COLO668 (cell line): Measurements from ENCODE around the gene RBP3.

ENCODE experiments used
- DNase-seq: peaks from one replicate; lab custom pipeline; 2025; ENCODE audit not compliant: unreplicated experiment; lab: John Stamatoyannopoulos, UW

Gene RBP3

GRCh38 chr10:47357131-47357582 is 9.0 kb downstream of the RBP3 start:
- no peak for DNase-seq

GRCh38 chr10:47357911-47358310 is 9.7 kb downstream of the RBP3 start:
- DNase-seq, result no peak

GRCh38 chr10:47358457-47358856 is 10.3 kb downstream of the RBP3 start:
- DNase-seq, result no peak

DNA sequence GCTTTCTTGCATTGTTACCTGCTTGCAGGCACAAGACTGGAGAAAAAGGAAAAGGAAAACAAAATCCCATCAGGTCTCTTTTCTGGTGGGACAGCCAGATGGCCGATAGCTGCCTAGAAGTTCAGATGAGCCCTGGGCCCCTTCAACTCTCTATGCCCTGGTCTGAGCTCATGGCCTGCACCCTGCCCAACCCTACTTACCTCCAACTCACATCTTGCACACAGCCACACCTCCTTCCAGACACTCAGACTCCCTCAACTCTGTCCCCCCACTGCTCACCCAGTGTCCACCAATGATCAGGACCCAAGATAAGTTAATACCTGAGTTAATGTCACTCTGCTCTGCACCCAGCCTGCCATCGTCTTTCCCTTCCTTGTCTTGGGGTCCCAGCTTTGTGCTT is 10.9 kb downstream of the RBP3 start:
- DNase-seq, result no peak

- no peak for DNase-seq
These were observed 11.7 kb downstream of the RBP3 start for GRCh38 chr10:47359626-47360418.

DNA sequence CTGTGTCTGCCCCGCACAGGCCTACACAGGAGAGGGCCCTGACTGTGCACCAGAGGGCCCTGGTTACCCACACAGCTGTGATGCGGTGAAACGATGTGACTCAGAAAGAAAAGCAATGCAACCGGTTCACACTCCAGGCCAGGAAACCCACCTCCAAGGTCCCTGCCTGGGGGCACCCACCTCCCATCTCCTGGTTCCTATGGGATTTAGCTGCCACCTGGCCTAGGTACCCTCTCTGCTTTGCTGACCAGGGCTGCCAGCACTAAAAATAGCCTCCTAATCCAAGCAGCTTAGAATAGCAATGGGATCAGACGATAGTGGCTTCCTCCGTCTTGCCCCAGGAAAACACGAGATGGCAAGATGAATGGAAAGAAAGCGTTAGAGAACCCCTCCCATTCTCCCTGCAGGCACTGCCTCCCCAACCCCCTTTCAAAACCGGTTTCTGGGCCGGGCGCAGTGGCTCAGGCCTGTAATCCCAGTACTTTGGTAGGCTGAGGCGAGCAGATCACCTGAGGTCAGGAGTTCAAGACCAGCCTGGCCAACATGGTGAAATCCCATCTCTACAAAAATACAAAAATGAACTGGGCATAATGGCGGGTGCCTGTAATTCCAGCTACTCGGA is 12.4 kb downstream of the RBP3 start:
- DNase-seq, result no peak

- peak; percentile 40 for DNase-seq
These were observed 13.1 kb downstream of the RBP3 start for GRCh38 chr10:47361293-47361692.

GRCh38 chr10:47362199-47362598 is 14.0 kb downstream of the RBP3 start:
- no peak for DNase-seq

GRCh38 chr10:47363781-47364180 is 15.6 kb downstream of the RBP3 start:
- DNase-seq, result no peak

DNA sequence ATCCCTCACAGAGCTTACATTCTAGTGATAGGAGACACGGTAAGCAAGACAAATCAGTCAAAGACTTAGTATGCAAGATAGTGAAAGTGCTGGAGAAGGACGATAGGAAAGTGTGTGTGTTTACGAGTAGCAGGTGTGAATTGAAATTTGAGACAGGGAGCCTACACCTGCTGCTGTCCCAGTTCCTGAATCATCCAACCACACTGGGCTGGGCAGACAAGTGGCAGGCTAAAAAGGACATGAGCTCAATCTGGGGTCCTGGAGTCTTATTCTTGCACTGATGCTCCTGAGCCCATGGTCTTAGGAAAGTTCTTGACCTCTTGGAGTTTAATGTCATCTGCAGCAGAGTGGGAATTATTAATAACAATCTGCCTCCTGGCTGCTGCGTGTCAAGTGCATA is 16.2 kb downstream of the RBP3 start:
- peak; percentile 54 for DNase-seq

DNA sequence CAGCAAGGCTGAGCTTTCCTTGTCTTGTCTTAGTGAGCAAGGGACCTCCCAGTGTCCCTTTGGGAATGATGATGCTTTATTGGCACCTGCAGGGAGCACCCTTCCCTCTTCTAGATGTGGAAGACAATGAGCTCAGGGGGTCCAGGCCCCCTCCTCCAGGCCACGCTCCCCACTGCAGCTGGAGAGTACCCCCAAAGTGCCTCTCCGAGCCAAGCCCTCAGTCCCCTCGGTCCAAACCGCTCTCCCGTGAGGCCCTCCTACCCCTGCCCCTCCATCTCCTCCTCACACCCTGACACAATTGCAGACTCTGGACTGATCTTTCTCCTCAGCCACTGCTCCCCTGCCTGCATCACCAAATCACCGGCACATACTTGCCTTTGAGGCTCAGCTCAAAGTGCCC is 16.7 kb downstream of the RBP3 start:
- no peak for DNase-seq

GRCh38 chr10:47365431-47366180 is 17.4 kb downstream of the RBP3 start:
- no peak for DNase-seq

DNA sequence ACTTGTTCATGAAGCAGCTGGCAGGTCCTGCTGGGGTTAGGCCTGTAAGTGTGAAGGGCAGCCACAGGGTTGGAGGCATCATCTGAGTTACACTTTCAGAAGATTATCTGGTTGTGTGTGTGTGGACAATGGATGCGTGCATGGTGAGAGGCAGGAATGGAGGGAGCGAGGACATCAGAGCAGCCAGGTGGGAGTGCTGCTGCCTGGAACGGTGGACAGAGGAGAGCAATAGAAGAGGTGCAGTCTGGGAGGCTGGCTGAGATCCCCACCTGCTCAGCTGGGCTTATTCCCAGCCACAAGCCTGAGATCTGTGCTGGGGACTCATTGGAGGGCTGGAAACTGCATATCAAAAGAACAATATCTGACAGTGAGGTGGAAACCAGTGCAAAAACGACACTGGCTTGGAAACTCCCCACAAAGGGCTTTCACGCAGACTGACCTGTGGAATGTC is 18.0 kb downstream of the RBP3 start:
- no peak for DNase-seq

DNA sequence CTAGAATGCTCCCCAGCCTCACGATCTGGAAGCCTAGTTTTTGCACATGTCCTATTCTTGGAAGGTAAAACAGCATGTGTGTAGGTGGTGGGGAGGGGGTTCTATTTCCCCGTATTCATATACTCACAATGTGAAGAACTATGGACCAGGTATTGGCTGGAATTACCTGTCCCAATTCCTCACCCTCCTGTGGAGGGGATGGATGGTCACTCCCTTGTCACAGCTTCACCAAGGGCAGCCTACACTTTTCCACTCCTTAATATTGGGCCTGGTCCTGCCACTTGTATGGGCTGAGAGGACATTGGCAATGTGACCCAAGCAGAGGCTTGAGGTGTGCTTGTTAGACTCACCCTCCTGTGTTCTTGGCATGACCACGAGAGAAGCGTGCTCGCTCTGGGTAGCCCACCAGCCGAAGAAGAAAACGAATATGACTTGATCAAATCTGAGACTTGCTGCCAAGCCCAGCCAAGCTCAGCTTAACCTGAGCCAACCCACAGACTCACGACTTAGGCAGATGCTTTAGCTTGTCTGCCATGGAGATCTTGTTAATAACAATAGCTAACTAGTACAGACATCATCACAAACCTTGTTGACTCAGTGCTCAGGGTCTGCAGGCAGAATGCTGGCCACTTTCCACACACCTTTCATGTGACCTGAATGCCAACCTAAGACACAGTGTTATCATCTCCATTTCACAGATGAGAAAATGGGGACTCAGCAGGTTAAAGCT is 18.7 kb downstream of the RBP3 start:
- DNase-seq, result no peak

- DNase-seq, result no peak
These were observed 19.5 kb downstream of the RBP3 start for GRCh38 chr10:47367646-47368045.

DNA sequence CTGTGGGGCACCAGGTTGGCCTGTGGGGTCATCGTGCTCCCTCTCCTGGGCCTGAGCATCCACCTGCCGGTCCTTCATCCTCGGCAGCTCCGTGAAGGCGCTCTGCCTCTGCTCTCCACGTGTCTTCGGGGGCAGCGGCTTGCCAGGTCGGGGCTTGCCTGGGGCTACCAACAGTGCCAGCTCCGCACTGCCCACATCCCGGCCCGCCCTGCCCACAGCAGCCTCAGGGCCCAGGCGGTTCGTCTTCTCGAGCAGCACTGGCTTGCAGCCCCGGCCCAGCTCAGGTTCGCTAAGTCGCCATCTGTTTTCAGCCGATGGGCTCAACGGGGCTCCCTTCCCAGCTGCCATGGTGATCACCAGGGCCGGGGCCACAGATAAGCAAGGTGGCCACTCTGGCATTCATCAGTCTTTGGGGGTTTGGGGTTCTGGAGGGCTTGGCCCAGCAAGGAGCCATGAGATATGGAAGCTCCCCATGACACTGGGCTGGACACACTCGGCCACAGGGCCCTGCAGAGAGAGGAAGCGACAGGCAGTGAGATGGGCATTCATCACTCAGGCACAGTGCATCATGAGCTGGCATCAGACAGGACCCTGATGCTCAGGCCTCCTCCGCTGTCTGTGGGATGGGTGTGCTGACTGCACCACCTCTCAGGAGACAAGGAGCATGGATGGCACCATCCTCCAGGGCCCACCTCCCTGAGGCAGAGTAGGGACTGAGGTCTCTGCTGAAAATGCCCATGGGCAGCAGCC is 20.4 kb downstream of the RBP3 start:
- no peak for DNase-seq

DNA sequence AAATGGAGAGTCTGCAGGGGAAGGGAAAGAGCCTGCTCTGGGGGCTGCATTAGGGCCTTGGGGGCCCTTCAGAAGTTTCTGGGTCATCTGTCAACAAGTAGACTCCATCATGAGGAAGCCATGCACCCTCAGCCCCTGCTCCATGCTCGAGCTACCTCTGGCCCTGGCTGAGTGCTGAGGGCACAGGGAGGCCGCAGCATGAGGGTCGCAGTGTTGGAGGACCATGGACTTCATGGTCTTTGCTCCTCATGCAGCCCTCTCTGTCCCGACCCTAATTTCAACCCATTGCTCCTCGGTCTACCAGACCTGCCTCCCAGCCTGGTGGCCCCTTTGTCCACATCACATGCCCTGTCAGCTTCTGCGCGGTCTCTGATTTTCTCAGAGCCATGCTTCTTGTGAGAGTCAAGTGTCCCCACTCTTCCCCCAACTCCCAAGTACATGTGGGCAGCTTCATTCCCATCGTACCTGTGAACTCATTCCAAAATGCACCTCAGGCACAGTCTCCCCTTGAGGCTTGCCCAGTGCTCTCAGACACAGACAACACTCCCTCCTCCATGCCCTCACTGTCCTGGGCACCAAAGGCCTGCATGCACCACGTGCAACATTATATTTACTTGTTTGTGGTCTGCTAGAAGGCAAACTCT is 21.2 kb downstream of the RBP3 start:
- no peak for DNase-seq

DNA sequence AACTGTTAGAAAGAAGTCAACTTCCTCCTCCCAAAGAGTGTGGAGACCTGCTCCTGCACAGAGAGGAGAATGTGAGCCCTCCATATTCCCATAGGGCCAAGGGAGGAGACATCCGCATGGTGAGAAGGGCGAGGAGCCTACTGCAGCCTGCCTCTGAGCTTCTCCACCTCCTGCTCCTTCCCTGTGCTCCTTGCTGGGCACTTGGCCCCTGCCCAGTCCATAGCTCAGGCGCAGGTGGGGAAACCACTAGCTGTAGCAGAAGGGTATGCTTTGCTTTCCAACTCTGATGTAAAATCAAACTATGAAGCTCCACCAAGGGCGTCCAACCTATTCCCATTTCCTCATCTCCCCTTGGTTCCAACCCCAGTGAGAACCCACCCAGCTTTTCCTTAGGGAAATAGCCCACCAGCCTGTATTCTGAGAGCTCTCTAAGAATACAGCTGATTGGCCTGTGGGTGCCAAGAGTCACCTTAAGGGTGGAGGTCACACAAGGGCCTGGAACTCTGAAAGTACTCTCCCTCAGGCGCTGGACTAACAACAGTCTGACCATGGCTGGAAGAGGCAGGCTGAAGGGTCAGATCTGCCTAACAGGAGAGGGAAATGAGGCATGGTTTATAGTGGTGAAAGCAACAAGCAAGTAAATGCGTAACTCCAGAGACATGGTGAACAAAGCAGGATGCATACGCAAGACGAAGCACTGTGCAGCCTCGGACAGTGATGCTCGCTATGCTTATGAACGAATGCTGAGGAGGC is 22.0 kb downstream of the RBP3 start:
- DNase-seq, result no peak

GRCh38 chr10:47370878-47371277 is 22.7 kb downstream of the RBP3 start:
- DNase-seq, result no peak
